DMS114 treated with DMSO at 0.1 percent for 48 hours (cell line): ENCODE results near the gene ZIC4.

Experiments
- DNase-seq: peaks from one replicate; lab custom pipeline; 2025; ENCODE audit not compliant: unreplicated experiment; lab: John Stamatoyannopoulos, UW

The ZIC4 gene

DNA sequence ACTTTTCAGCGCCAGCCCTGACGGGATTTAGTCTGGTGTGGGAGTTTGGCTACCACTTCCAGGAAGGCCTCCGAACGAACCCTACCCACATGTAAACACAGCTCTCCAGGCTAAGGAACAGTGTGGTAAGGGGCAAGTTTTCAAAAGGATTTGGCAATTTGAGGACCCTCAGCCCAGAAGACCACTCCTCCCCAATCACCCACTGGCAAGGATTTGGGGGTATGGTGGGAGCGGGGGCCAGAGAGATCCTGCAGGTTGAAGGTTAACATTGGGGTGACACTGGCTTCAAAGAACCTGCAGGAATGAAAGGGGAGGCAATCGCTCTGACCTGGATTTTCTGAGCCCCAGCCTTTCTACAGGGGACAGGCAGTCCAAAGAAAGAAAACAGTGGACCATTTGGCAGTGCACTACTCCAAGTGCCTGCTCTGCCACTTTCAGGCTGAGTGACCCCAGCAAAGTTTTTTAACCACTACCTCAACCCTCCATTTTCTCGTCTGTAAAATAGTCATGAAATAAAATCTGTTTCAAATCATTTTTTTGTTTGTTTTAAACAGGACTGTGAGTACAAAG lies 34.5 kb downstream of the ZIC4 start:
- DNase-seq = no peak

DNA sequence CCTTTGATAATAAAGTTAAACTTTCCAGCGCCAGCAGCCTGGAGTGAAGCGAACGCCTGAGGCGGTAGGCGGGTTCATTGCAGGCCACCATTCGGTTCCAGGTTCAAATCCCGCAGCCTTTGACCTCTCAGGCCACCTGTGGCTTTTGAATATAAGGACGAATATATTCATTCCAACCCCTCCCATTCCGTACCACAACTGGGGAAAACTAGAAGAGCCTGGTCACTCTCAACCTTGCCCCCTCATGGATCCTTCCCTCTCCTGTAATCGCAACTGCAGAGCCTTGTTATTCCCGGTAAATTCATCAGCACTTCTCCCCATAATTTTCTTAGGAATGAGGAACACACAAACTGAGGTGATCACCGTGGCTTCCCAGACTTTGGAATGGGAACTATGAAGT lies 35.2 kb downstream of the ZIC4 start:
- DNase-seq = no peak

DNA sequence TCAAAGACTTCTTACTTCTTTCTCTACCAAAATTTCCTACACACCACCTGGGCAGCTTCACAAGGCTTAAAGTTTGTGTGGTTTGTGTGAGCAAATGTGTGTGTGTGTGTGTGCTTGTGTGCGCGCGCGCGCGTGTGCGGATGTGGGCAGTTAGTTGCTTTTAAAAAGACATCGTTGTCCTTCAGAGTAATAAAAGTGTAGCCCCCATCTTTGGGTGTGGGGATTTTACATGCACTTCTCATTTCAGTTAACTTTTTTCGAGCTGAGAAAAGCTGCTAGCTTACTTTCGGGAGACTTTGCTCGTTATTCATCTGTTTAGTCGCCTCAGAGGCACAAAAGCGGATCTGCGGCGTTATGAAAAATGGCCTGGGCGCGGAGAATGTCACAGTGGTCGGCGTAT lies 36.0 kb downstream of the ZIC4 start:
- DNase-seq = no peak

DNA sequence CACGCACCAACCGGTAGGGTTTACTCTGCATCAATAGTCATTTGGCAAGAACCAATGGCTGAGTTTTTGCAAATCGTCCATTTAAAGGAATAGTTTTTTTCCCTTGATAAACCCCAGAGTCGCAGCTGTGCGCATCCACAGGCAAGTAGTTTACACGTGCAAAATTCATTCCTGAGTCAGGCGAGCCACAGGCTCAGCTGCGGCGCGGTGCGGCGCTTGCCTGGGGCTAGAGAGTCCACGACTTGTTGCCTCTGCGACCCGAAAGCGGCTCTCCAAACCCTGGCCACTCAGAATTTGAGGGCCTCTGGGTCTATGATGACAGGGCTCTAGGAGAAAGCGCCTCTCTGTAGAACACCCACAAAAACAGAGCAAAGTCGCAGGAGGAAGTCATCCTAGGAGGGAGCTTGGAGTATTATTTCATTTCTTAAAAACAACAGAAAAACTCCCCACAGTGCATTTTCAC lies 36.7 kb downstream of the ZIC4 start:
- DNase-seq = no peak

DNA sequence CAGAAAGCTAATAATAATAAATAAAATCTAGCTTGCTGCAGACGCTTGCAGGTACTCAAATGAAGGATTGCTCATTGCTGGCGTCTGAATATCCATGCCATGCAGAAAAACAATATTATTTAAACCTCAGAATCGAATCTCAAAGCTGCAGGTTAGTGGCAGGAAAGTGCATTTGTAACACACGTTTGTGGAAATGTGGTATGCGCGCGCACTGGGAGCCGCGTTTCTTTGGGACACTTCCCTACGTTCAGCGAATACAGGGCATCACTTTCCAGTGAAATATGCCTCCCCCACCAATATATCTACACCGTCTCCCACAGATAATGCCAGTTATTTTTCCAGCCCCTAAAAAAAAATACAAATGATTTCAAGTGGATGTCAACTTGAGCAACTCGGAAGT lies 37.1 kb downstream of the ZIC4 start:
- no peak for DNase-seq

DNA sequence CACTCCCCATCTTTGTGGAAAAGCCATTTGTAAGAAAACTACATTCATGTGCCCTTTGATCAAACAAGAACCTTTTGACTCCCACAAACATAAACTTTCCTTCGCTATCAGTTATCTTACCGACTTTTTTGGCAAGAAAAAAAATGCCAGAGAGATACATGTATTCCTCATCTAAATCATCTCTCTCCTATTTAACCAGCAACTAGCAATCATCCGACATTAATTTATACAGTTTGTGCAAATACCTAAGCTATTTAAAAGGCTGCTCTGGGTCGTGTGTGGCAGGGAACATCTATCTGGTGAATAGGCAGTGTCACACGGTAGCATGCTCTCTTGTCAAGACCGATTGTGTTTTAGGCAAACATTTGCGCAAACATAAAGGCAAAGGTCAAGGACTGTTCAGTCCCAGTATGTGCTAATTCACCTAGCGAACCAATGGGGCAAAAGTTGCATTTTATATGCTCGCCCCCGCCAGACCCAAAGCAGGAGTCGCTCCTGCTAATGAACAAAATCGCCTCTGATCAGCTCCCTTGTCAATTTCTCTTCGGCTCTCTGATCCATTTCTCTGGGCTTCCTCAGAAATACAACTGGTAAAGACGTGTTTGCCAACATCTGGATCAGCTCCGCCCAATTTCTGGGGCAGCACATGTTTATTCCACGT lies 37.7 kb downstream of the ZIC4 start:
- peak; percentile 52 for DNase-seq

DNA sequence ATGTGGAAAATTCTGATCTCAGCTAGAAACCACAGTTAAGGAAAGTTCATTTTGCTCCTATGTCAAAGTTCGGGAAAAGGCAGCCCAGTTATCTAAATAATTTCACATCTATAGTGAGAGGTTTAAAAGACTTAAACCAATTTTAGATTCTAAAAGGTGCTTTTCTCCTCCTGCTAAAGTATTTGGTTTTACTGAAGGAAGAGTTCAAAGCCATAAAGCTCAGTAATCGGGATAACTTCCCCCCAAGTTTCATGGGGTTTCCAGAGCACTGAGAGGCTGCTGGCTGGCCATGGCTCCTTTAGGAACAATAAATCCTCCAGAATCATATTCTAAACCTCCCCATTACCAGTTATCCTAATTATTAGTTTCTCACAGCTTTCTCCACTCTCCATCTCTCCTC lies 38.2 kb downstream of the ZIC4 start:
- no peak for DNase-seq

DNA sequence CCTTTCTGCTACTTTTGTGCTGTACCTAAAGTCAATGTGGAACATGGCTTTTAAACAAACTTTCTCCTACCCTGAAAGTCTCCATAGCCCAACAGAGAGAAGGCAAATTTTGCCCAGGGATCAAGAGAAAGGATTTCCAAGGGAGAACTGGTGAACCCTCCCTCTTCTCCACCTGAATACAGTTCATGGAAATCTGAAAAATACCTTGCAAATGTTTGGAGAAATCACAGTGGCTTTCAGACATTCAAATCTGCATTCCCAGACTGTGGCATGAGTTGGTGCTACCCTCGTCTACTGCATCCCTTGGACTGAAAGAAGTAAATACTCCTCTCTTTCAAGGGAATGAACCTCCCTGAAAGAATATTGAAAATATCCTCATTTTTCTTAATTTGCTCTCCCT lies 38.7 kb downstream of the ZIC4 start:
- DNase-seq = no peak

DNA sequence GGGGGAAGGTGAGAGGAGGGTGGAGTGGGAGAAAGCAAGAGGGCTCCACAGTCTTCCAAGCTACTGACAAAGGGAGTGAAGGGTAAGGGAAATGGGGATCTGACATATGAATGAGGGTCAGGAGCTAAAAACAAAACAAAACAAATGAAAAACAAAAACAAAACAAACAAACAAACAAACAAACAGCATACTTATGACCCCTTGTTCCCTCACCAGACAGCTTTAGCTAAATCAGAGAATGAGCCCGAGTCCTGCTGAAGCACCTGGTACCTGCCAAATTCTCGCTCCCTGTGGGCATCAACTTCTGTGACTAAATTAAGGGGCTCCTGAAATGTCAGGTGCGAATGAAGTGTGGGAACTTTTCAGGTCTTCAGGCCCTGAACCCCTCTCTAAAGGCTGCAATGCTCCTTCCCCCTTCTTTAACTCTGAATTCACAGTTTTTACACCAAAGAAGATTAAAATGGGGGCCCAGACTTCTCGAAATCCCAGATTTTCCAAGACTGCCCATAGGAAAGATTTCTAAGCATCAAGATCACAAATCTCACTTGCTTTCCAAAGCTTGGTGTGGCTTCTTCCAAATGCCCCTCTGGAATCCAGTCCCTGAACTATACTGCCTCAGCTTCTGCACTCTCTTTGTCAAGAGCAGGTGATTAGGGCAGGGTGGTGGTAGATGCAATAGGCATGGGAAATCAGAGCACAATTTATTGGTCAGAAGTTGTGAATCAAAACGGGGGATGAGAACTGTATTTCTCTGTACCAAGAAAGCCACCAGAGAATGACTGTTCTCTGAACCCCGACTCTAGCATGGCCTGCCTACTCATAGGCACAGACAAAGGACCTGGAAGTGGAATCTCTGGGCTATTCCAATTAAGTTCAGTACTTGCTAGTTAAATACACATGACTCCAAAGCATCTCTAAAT lies 40.9 kb downstream of the ZIC4 start:
- DNase-seq = no peak

DNA sequence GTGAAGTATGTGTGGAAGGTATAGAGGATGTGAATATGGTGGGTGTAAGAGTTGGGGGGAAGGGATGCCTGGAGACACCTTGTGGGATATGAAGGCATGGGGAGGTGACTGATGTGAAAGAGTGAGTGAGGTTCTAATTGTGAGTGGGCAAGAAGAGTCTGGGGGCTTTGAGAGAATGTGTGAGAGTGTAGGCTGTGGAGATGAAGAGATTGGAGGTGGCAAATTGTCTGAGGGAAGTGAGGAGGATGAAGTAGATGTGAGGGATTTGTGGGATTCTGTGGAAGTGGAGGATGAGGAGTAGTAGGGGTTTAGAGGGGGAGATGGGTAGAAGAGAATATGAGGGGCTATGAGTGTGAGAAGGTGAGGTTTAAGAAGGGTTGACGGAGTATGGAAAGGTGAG lies 41.6 kb downstream of the ZIC4 start:
- DNase-seq = no peak

DNA sequence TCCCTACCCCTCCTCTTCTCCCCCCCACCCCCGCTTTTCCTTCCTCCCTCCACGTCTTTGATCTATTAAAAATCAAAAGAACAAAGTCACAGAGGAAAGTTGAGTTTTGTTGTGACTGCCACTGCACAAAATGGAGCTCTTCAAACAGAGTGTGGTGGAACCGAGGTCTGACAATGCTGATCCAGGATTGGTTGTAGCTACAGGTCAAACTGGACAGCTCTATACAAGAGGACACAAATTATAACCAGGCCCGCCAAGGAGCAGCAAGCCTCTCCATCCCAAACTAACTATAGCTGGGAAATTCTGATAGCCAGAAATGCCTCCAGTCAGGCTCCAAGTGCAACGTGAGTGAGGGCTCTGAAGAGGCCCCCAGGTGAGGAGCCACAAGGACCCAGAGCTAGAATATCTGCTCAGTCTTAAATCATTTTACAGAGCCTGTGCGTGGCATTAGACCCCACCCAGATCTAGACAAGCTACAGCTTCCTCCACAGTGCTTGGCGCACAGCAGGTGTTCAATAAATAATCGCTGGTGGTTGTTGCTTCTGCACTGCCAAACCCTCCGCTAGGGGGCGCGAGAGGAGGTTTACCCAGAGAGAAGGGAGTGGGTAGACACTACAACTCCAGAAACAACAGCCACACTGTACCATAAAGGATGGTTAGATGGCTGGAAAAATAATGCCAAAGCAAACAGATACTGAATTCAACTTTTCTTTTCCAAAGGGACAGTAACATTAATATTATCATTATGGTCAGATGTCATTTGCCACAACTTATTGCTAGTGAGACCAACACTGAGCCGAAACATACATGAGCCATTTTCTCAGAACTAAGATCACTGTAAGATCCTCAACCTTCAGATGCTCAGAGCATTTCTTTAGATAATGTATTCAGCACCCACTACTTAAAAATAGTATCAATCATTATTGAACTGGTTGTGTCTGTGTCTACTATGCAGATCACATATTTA lies 44.6 kb downstream of the ZIC4 start:
- DNase-seq = no peak

DNA sequence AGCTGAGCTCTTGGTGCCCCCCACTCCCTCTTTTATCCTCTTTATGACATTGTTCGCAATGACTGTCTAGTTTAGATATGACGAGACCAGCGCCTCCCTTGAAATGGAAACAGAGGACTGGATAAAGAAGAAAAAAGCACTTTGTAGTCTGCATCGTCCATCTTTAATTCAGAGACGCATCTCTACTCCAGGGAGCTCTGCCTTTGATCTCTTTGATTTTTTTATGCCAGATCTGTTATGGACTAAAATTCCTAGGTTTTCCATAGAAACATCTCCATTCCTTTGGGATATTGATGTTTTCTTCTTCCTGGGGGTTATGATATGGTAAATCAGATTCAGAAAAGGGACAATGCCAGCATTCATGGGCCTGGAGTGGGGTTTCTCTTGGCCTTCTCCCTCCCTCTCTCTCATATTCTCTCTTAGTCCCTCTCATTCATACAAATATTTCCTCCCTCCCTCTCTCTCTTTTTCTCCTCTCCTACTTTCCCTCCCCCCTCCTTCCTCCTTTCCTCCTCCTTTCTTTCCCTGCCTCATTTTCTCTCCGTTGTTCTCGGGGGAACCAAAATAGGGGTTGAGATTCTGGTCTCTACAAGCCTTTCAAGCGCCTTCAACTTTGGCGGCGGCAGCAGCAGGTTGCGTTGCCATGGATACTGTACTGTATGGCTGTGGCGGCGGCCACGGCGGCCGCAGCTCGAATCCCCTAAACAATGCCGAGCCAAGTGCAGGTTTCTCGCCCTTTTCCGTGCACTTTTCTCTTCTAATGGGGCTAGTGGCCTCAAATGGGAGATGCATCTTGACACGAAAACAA lies 45.5 kb downstream of the ZIC4 start:
- no peak for DNase-seq

DNA sequence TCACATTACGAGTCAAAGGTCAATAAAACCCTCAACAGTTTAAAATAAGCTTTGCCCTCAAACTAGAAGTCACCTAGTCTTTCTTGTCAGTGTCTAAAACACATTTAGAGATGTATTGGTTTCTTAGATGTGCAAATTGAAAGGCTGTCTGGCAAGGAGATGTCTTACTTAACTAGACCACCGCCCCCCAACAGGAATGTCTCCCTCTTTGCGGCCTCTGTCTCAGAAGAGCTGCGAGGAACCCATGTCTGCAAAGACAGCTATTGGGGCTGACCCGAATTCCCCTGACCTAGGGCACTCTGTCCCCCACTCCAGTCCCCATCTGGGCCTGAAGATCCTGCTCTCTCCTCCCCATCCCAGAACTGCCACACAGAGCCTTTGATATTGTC lies 46.3 kb downstream of the ZIC4 start:
- DNase-seq = no peak

DNA sequence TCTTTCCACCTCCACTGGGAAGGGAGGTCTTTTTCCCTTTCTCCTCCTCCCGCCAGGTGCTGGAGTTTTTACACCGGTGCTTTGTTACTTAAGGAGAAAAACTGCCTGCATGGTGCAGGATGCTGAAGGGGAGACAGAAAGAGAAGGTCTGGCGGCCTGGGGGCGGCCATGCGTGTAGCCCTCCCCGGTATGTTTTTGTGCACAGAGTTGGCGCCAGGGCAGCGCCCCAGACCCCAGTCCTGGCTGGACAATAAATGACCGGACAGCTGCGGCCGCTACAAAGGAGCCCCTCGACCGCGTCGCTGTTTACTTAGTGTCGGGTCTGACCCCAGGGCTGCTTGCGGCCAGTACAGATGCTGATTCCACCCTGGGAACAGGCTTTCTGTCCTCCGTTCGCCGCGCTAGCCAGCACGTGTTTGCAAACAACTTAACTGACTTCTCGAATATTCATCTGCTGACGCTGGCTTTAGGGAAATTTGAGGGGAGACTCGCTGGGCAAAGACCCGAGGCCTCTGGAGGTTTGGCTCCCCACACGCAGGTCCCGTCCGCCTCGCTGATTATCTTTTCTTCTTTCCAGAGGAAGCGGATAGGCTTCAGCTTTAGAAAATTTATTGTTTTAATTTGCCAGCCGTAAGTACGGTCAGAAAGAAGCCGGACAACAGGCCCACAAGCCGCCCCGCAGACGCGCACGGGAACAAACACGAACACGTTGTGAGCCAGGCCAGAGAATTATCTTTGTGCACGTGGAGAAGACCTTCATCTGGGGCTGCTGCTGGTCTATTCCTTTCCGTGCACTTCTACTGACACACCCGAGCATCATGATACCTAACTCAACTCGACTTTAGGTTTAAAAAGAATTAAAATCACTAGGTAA lies 46.9 kb downstream of the ZIC4 start:
- DNase-seq = no peak

DNA sequence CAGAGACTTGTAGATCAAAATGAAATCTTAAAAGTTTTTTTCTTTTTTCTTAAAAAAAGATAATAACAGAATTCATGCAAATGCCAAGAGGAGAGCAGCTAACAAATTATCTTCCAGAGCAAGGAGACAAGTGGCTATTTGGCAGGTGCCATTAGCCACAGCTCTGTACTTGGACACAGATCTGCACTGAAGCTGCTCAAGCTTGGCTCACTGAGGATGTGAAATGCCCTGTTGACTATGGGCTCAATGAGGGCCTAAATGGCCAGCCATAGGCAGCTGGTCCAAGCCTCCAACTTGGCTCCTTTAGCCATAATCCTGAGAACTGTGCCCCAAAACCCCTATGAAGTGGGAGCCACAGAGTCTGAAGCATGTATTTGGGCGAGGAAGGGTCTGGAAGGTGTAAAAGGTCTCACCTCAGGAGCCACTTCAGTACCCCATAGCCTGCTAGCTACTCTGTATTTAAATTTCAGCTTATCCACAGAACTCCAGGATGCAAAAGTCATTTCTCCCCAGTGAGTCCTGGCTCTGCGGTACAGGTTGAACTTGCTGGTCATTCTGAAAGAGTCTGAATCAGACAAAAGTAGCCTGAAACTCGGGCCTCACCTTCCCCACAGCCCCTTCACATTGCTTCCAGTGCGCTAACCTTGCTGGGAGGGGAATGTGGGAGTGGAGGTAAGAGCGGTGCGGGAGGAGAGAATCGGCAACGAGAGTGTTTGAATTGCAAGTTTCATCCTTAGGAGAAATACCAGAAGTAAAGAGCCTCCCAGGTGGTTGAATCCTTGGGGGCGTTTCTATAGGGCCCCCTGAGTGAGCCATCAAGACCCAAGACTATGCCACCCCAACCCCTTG lies 48.0 kb downstream of the ZIC4 start:
- DNase-seq = no peak

DNA sequence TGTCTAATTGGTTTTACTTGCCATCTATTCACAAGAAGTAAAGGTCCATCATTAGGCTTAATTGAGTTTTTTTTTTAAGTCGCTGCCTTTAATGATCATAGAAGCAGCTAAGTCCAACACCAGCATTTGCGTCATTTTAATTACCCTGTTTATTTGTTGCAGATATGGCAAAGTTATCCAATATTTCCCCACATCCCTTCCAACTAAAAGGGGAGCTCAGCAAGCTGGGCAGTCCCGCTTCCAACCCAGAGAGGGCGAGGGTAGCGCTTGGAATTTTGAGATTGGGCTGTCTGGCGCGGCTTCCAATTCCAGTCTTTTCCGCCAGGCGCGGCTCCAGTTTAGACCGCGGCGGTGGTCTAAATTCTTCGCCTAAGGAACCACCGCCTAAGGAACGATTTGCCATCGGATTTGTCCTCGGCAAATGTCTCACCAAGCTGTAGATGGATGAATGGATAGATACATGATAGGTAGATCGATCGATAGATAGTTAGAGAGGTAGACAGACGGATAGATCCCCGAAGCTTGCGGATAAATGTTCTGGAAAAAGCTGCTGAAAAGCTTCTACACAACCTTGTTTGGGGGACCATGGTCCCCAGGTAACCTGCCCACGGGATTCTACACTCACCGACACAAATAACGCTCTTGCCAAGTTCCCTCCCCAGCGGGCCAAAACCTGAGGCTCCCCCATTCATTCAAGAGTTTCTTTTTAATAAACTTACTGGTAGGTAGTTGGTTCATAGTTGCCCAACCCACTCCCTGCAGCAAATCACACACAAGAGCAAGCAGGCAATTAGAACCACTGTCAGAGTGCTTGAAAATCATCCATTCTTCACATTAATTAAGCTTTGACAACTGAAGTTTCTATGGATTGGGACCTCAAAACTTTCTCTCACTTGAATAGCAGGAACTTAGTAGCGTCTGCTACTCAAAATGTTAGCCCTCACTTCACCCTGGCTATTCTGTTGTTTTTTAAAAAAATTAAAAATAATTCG lies 49.1 kb downstream of the ZIC4 start:
- DNase-seq = no peak
